HL-60 (cell line): ENCODE data around the gene DAGLA.

Source experiments
- POLR2AphosphoS5 ChIP-seq: IDR thresholded peaks from 2 replicates; pipeline ENCODE4 v1.6.1; 2012; ENCODE audit warnings: low read depth
- TF ChIP-seq, protein P1 (sequence below): IDR thresholded peaks from one replicate; pipeline ENCODE4 v1.5.1; 2011; ENCODE audit warnings: low read length, control low read depth, inconsistent platforms; ENCODE audit not compliant: insufficient read depth

DNA sequence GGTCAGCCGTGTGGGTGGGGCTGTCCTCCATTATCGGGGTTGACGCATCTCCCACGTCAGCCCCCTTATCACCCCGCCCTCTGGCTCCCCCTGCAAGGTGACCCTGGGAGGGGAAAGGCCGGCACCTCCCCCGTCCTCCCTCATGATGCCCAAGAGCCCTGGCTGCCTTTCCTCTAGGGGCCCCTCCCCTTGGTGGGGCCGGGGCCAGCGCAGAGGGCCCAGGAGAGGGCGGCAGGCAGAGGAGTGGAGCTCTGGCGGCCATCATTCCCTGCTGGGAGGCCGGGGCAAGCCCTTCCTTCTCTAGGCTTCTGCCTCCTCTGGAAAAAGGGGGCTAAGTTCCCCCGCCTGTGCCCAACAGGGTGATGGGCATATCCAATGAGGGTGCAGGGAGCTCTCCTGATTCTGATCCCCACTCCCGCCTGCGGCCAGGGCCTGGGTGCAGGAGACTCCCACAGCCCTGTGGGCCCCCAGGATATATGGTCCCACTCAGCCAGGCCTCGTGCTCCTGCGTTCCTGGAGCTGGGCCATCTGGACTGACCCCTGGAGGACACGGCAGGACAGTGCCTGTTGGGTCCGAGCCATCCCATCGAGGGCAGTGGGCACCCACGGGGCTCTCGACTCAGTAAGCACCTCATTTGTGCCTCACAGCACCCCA is 84.5 kb downstream of the DAGLA start:
- TF ChIP-seq, protein P1, sequence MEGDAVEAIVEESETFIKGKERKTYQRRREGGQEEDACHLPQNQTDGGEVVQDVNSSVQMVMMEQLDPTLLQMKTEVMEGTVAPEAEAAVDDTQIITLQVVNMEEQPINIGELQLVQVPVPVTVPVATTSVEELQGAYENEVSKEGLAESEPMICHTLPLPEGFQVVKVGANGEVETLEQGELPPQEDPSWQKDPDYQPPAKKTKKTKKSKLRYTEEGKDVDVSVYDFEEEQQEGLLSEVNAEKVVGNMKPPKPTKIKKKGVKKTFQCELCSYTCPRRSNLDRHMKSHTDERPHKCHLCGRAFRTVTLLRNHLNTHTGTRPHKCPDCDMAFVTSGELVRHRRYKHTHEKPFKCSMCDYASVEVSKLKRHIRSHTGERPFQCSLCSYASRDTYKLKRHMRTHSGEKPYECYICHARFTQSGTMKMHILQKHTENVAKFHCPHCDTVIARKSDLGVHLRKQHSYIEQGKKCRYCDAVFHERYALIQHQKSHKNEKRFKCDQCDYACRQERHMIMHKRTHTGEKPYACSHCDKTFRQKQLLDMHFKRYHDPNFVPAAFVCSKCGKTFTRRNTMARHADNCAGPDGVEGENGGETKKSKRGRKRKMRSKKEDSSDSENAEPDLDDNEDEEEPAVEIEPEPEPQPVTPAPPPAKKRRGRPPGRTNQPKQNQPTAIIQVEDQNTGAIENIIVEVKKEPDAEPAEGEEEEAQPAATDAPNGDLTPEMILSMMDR, result no peak
- no peak for TF ChIP-seq POLR2AphosphoS5
